Endodermal cell (in vitro differentiated cells): ENCODE data around the gene STX8. TPM values are rescaled to one million over a fixed set of nuclear protein-coding genes. Genes with fewer than 3 reads are reported as not detected.
A peak's percentile ranks its signal among the peaks of the same experiment; 100 is the strongest.

ENCODE experiments used
- DNase-seq: peaks from one replicate; pipeline ENCODE4 v3.0.0-alpha.2; 2017
- H3K27ac ChIP-seq: 2 replicates; pipeline ENCODE4 v1.5.1; 2013; ENCODE audit warnings: mild to moderate bottlenecking, low read depth, low read length, moderate library complexity
- H3K27me3 ChIP-seq: 2 replicates; pipeline ENCODE4 v1.6.1; 2013; ENCODE audit warnings: mild to moderate bottlenecking, low read length, moderate library complexity; ENCODE audit not compliant: insufficient read depth, control insufficient read depth, poor library complexity, severe bottlenecking
- H3K36me3 ChIP-seq: 2 replicates; pipeline ENCODE4 v1.7.0; 2013; ENCODE audit warnings: mild to moderate bottlenecking, low read length, moderate library complexity; ENCODE audit not compliant: control insufficient read depth, insufficient read depth
- H3K4me1 ChIP-seq: one replicate; pipeline ENCODE4 v1.7.0; 2013; ENCODE audit warnings: low read length; ENCODE audit not compliant: control insufficient read depth, insufficient read depth
- H3K4me3 ChIP-seq: 2 replicates; pipeline ENCODE4 v1.5.1; 2013; ENCODE audit warnings: mild to moderate bottlenecking, low read length, moderate library complexity
- H3K9ac ChIP-seq: 2 replicates; pipeline ENCODE4 v1.6.1; 2013; ENCODE audit warnings: mild to moderate bottlenecking, low read length, moderate library complexity; ENCODE audit not compliant: poor library complexity, severe bottlenecking; ENCODE audit errors: extremely low read depth
- H3K9me3 ChIP-seq: 2 replicates; pipeline ENCODE4 v1.6.1; 2013; ENCODE audit warnings: mild to moderate bottlenecking, low read length, moderate library complexity; ENCODE audit not compliant: control insufficient read depth
- H3K27ac Mint-ChIP-seq: 2 replicates; pipeline ENCODE4 v1.8.0; 2020; ENCODE audit warnings: mixed read lengths
- H3K27me3 Mint-ChIP-seq: 2 replicates; pipeline ENCODE4 v1.8.0; 2021; ENCODE audit warnings: mild to moderate bottlenecking, mixed read lengths; ENCODE audit not compliant: insufficient read depth
- H3K36me3 Mint-ChIP-seq: 2 replicates; pipeline ENCODE4 v1.8.0; 2020; ENCODE audit warnings: low read depth, mixed read lengths
- H3K4me1 Mint-ChIP-seq: 2 replicates; pipeline ENCODE4 v1.8.0; 2020; ENCODE audit warnings: mixed read lengths
- H3K4me3 Mint-ChIP-seq: 2 replicates; pipeline ENCODE4 v1.8.0; 2020; ENCODE audit warnings: mild to moderate bottlenecking, moderate library complexity, mixed read lengths
- H3K9me3 Mint-ChIP-seq: 2 replicates; pipeline ENCODE4 v1.8.0; 2020; ENCODE audit warnings: mild to moderate bottlenecking, mixed read lengths
- CTCF ChIP-seq: fragments of 200-600 bp; sonication (generic); conservative IDR thresholded peaks from 2 replicates; pipeline ENCODE4 v1.5.0; 2021; ENCODE audit warnings: antibody characterized with exemption, mild to moderate bottlenecking
- WGBS, 2 experiments: methylation state at CpG; one replicate each; pipeline versions ENCODE4 v1.1.5 to v1.1.7; 2013; ENCODE audit warnings: missing lambda C conversion rate in 2 of 2, mixed read lengths in 1 of 2; ENCODE audit not compliant: insufficient coverage in 1 of 2, insufficient read length in 1 of 2; 5-methylcytosine and 5-hydroxymethylcytosine counted together
- total RNA-seq, 2 donors: library from RNA; stranded (reverse); fragmentation: NEBNext Ultra II Directional in 1 of 2; extraction: Animal tissue kit (Norgen Biotek cat#: 25700) in 1 of 2; gene quantifications; 2 replicates in 1 of 2; 3 replicates in 1 of 2; pipeline ENCODE4 v1.2.1, GENCODE V29; 2021

STX8 gene
- total RNA-seq, 2 donors from 2014 or later = 82.5 to 98.2 TPM

GRCh38 chr17:9309216-9309615 is 266.4 kb downstream of the STX8 start:
- Histone ChIP-seq H3K4me1 (peaks cover 15% of the 10 kb centered on the region), H3K27ac (no peak overlapping the region), H3K9ac (no peak overlapping the region), H3K27me3 (no peaks in the 10 kb centered on the region), H3K4me3 (peak overlapping the region; percentile 19), H3K36me3 (no peaks in the 10 kb centered on the region), H3K9me3 (no peaks in the 10 kb centered on the region)
- H3K36me3 Mint-ChIP-seq = no peaks in the 10 kb centered on the region
- H3K27ac Mint-ChIP-seq = peak overlapping the region; percentile 74
- no peak for TF ChIP-seq CTCF
- H3K27me3 Mint-ChIP-seq = no peaks in the 10 kb centered on the region
- 9 to 11% methylated on average over 3 to 5 of the region's 6 CpGs for WGBS, 2 experiments
- H3K4me3 Mint-ChIP-seq = peak overlapping the region; percentile 24
- H3K9me3 Mint-ChIP-seq = no peaks in the 10 kb centered on the region
- H3K4me1 Mint-ChIP-seq = peaks cover 30% of the 10 kb centered on the region
- DNase-seq = peak; percentile 78

DNA sequence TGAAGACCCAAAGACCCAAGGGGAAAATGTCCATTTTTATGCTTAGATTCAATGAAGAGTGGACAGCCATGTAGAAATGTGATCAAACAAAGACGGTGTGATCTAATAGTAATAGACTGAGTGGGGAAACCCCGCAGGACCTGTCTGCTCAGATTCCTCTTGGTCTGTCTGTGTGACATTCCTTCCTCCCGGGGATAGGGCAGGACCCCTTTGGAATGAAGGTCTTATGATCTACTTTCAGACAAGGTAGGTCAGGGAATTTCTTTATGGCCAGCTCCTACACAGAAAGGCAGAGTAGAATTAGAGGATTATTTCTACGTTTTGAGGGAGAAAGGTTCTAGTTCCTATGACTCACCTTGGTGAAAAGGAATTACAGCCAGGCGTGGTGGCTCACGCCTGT is 267.6 kb downstream of the STX8 start:
- peak; percentile 81 for DNase-seq
- 83 to 91% methylated on average over 4 to 6 of the region's 6 CpGs for WGBS, 2 experiments
- H3K27ac Mint-ChIP-seq = peak overlapping the region; percentile 92
- no peaks in the 10 kb centered on the region for H3K9me3 ChIP-seq
- no peaks in the 10 kb centered on the region for H3K36me3 Mint-ChIP-seq
- no peaks in the 10 kb centered on the region for H3K9me3 Mint-ChIP-seq
- peak overlapping the region; percentile 34 for H3K9ac ChIP-seq
- H3K27ac ChIP-seq = peak overlapping the region; percentile 51
- peaks cover 15% of the 10 kb centered on the region for H3K4me1 ChIP-seq
- TF ChIP-seq CTCF = no peak
- no peaks in the 10 kb centered on the region for H3K27me3 ChIP-seq
- peaks cover 30% of the 10 kb centered on the region for H3K4me1 Mint-ChIP-seq
- H3K4me3 Mint-ChIP-seq = no peak overlapping the region
- H3K4me3 ChIP-seq = no peak overlapping the region
- H3K27me3 Mint-ChIP-seq = no peaks in the 10 kb centered on the region
- H3K36me3 ChIP-seq = no peaks in the 10 kb centered on the region

GRCh38 chr17:9307313-9307998 is 268.2 kb downstream of the STX8 start:
- no peak overlapping the region for H3K4me3 ChIP-seq
- 76 to 80% methylated on average over 4 to 7 of the region's 7 CpGs for WGBS, 2 experiments
- H3K27me3 Mint-ChIP-seq = no peaks in the 10 kb centered on the region
- no peaks in the 10 kb centered on the region for H3K27me3 ChIP-seq
- H3K4me3 Mint-ChIP-seq = no peak overlapping the region
- no peaks in the 10 kb centered on the region for H3K9me3 Mint-ChIP-seq
- DNase-seq = peak; percentile 78
- peaks cover 15% of the 10 kb centered on the region for H3K4me1 ChIP-seq
- peak overlapping the region; percentile 92 for H3K27ac Mint-ChIP-seq
- peak overlapping the region; percentile 34 for H3K9ac ChIP-seq
- no peak for TF ChIP-seq CTCF
- H3K36me3 ChIP-seq = no peaks in the 10 kb centered on the region
- no peaks in the 10 kb centered on the region for H3K9me3 ChIP-seq
- peak overlapping the region; percentile 51 for H3K27ac ChIP-seq
- H3K4me1 Mint-ChIP-seq = peaks cover 30% of the 10 kb centered on the region
- H3K36me3 Mint-ChIP-seq = no peaks in the 10 kb centered on the region
